Mesodermal cell (in vitro differentiated cells): ENCODE results near the gene SEMA5A.

Experiments
- H3K27ac ChIP-seq: 2 replicates; pipeline ENCODE4 v1.7.0; 2013; ENCODE audit warnings: mild to moderate bottlenecking, low read depth, low read length, moderate library complexity; ENCODE audit not compliant: severe bottlenecking
- H3K36me3 ChIP-seq: 2 replicates; pipeline ENCODE4 v1.7.1; 2013; ENCODE audit warnings: mild to moderate bottlenecking, low read length, moderate library complexity; ENCODE audit not compliant: control insufficient read depth, insufficient read depth
- H3K4me1 ChIP-seq: one replicate; pipeline ENCODE4 v1.7.1; 2013; ENCODE audit warnings: mild to moderate bottlenecking, low read length; ENCODE audit not compliant: insufficient read depth, control insufficient read depth, poor library complexity, severe bottlenecking
- H3K4me3 ChIP-seq: 2 replicates; pipeline ENCODE4 v1.7.0; 2013; ENCODE audit warnings: low read length, control low read depth, mild to moderate bottlenecking; ENCODE audit not compliant: insufficient read depth, poor library complexity, severe bottlenecking; ENCODE audit errors: extremely low read depth
- H3K9me3 ChIP-seq: 2 replicates; pipeline ENCODE4 v1.7.1; 2013; ENCODE audit warnings: mild to moderate bottlenecking, low read length, moderate library complexity; ENCODE audit not compliant: control insufficient read depth
- WGBS, 2 experiments: methylation state at CpG; one replicate each; pipeline ENCODE4 v1.1.5; 2013; ENCODE audit warnings: missing lambda C conversion rate in 2 of 2; ENCODE audit not compliant: insufficient coverage in 2 of 2; 5-methylcytosine and 5-hydroxymethylcytosine counted together

SEMA5A gene

DNA sequence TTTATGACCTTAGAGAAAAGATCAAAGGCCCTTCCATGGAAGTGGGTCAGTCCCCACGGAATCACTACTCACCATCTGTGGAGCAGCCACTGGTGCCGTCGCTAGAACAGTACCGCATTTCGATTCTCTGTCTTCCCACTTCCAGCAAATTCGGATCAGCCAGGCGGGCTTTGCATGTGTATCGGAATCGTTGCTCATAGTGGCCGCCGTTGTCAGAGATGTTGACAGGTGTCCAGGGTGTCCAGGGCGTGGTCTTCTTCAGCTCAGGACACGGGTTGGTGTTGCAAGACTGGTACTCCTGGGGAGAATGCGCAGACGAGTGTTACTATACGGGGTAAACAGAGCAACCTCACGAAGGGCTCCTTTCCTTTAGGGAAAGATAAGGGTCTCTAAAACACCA lies 479.5 kb downstream of the SEMA5A start:
- H3K4me1 ChIP-seq = no peaks in the 10 kb centered on the region
- peaks cover 47% of the 10 kb centered on the region for H3K36me3 ChIP-seq
- H3K9me3 ChIP-seq = no peaks in the 10 kb centered on the region
- H3K4me3 ChIP-seq = no peak overlapping the region
- H3K27ac ChIP-seq = no peak overlapping the region
- WGBS, 2 experiments = 93 to 94% methylated on average over 15 to 16 of the region's 17 CpGs

DNA sequence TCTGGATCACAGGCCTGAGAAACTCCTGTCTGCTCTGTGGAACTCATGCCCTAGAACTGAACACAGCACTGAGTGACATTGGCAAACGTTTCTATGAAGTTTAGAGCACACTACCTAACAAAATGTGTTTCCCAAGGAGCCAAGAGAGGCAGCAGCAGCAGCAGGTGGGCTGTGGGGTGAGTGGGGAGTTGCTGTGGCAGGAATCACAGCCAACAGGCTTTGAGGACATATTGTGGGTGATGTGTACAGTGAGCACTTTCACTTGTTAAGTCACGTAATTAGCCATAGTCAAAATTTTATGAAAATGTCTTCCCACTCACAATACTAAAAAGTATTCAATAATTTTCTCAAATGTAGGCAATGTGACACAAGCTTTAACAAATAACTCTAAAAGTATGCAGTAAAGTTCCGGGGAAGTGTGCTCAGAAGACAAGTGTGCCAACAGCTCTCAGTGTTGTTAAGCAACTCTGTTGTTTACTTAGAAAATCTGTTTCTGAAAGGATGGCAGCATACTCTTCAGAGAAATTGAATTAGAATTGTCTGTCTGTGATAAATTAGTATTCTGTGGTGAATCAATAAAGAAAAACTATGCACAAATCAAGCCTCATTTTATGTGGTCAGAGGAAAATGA lies 482.1 kb downstream of the SEMA5A start:
- WGBS, 2 experiments = 63 to 74% methylated on average over 1 to 2 of the region's 3 CpGs
- Histone ChIP-seq H3K4me3 (no peak overlapping the region), H3K27ac (no peak overlapping the region), H3K4me1 (peaks cover 18% of the 10 kb centered on the region), H3K36me3 (peaks cover 53% of the 10 kb centered on the region), H3K9me3 (no peaks in the 10 kb centered on the region)

DNA sequence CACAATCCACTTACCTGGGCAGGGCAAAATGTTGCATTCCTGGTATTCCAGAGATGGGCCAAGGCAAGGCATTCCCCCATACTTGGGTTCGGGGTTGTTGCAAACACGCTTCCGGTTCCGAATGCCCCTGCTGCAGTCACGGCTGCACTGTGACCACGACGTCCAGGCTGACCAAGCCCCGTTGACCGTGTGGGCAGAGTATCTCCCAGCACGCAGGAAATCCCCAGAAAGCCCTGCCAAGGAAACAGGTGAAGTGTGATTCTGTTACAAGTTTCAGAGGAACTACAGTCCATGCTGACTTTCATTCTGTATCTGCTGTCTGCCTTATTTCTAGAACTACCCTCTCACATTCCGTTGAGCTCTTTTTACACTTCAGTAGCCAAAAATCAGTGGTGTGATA lies 483.0 kb downstream of the SEMA5A start:
- Histone ChIP-seq H3K4me1 (peaks cover 18% of the 10 kb centered on the region), H3K9me3 (no peaks in the 10 kb centered on the region), H3K4me3 (no peak overlapping the region), H3K27ac (no peak overlapping the region), H3K36me3 (peaks cover 53% of the 10 kb centered on the region)
- 89 to 98% methylated on average over 10 to 11 of the region's 11 CpGs for WGBS, 2 experiments

DNA sequence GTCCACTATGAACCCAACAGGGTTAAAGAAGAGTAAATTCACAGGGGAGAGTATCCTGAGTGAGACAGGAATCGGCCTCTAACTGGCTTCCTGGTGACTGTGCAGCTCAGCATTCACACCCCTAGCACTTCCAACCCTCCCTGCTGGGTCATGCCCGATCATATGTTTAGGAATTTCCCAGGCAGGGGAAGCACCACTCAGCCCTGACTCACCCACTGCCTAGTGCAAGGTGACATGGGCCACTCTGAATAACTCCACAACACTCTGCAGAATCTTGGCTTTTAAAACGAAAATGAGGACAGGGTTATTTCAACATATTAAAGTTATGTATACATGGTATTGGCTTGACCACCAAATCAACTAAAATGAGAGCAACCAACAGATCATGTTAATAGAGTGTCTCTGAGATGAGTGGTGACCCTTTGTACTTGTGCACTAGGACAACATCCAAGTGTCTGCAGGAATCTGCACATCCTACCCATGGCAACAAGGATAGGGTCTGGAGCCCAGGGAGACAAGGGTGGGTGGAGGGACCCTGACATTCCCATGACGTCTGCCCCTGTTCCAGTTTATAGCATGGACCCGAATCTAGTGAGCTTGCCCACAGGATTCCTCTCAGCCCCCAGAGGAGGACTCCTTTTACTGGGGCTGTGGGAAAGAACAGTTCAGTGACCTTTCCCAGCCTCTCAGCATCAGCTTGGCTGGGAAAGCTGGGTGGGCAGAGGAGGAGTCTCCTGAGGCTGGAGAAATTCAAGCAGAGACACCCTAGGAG lies 485.8 kb downstream of the SEMA5A start:
- Histone ChIP-seq H3K9me3 (no peaks in the 10 kb centered on the region), H3K36me3 (peaks cover 41% of the 10 kb centered on the region), H3K27ac (peak overlapping the region; percentile 37), H3K4me3 (no peak overlapping the region), H3K4me1 (peaks cover 18% of the 10 kb centered on the region)
- WGBS, 2 experiments = 68 to 79% methylated on average over 2 to 3 of the region's 5 CpGs

DNA sequence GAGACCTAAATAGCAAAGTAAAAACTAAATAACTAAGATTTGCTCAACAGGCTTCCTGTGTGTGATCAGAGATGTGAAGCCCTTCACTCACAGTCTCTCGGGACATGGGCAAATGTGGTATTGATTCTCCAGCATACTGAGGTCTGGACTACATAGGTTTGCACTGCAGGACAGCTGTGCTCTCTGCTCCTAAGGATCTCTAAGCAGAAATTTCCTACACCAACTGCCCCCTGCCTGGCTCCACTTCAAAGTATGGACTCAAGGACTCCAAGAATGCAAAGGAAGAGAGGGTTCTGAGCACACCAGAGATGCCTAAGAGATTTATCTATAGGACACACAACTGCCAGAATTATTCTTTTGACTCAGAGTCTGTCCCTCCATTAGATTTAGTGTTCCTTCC lies 487.2 kb downstream of the SEMA5A start:
- Histone ChIP-seq H3K9me3 (no peaks in the 10 kb centered on the region), H3K27ac (no peak overlapping the region), H3K4me1 (peaks cover 18% of the 10 kb centered on the region), H3K4me3 (no peak overlapping the region), H3K36me3 (peaks cover 35% of the 10 kb centered on the region)
- WGBS, 2 experiments = 86% methylated on average over 1 of the region's 1 CpG; no CpG with 5 or more reads in 1 of the 2 experiments

DNA sequence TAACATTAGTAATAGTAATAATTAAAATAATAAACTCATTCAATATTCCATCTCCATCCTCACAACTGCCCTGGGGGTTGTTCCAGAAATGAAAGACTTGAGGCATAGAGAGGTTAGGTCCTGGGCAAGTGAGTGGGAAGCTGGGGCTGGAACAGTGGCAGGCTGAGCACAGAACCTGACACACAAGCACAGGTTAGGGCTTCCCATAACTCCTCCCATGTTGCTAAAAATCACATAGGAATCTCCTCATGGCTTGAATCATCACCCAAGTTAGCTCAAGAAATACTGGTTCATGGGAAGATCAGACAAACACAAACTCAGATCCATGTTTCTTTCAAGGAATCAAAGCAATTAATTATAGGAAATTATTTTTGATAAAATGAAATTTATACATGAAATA lies 487.7 kb downstream of the SEMA5A start:
- H3K9me3 ChIP-seq = no peaks in the 10 kb centered on the region
- no peak overlapping the region for H3K4me3 ChIP-seq
- peaks cover 35% of the 10 kb centered on the region for H3K36me3 ChIP-seq
- H3K27ac ChIP-seq = no peak overlapping the region
- peaks cover 18% of the 10 kb centered on the region for H3K4me1 ChIP-seq

DNA sequence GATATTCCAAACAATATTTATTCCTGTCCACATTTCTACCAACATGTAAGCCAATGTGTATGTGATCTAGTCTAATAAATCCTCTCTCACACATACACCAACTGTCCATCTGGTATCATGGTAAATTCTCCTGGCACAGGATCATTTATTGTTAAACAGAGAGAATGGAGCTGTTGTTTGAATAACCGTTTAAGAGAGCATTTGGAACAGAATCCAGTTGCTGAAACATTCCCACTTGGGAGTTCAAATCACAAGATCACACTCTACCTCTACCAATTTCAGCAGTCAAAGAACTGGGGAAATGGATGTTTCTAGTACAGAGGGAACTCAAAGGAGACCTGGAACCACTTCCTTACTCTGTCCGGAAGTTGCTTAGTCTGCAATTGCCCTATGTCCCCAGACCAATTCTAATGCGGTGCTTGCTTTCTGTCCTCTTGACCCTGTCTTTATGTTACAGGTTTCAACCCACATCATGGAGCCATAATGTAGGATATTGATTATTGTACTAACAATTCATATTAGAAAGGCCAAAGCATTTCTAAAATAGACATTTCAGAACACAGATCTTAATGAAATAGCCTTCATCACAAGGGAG lies 488.4 kb downstream of the SEMA5A start:
- Histone ChIP-seq H3K9me3 (no peaks in the 10 kb centered on the region), H3K4me1 (peaks cover 18% of the 10 kb centered on the region), H3K36me3 (peaks cover 34% of the 10 kb centered on the region), H3K27ac (no peak overlapping the region), H3K4me3 (no peak overlapping the region)
- WGBS, 2 experiments = 88% methylated on average over 1 of the region's 3 CpGs; no CpG with 5 or more reads in 1 of the 2 experiments

DNA sequence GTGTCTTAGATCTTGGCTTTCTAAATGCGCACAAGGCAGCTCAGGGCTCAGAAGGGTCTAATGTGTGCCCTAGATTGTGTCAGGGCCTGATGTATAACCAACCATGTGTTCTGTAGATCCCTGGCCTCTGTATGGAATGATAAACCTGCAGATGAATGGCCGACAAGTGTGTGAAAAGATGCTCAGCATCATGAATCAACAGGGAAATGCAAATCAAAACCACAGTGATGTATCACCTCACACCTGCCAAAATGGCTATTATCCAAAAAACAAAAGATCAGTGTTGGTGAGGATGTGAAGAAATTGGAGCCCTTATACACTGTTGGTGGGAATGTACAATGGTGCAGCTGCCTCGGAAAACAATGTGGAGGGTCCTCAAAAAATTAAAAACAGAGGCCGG lies 489.8 kb downstream of the SEMA5A start:
- H3K4me1 ChIP-seq = peaks cover 18% of the 10 kb centered on the region
- H3K4me3 ChIP-seq = no peak overlapping the region
- no peaks in the 10 kb centered on the region for H3K9me3 ChIP-seq
- WGBS, 2 experiments = 86 to 88% methylated on average over 3 of the region's 4 CpGs
- no peak overlapping the region for H3K27ac ChIP-seq
- peaks cover 28% of the 10 kb centered on the region for H3K36me3 ChIP-seq

DNA sequence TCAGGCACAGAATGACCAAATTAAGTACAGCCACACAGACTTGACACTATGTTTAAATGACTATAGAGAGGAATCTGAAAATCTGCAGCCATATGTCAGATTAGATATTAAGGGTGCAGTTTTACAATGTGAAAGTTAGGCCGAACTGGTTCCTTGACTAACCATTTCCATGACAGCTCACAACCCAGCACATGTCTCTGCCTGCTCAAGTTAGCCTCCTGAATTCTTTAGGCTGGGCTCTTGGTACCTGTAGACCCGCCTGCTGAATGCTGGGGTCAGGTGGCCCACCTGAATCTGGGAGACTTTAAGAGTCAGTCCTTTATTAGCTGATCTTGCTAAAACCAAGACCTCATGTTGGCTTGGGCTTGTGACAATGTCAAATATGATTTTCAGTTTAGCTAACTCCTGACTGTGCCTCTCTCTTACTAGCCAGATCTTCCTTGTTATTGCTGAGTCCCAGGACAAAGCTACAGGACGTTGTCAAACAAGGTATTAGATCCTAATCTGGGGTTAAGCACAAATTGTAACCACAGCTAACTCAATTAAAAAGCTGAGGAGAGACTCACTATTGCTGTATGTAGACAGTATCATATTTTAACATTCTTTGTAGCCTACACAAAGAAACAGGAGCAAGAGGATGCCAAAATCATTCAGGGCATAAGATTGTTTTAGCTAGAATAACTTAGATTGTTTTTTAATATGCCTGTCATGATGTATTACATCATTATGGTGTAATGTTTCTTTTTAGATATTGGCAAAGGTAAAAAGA lies 490.9 kb downstream of the SEMA5A start:
- Histone ChIP-seq H3K27ac (no peak overlapping the region), H3K4me3 (no peak overlapping the region), H3K9me3 (no peaks in the 10 kb centered on the region), H3K4me1 (peaks cover 9% of the 10 kb centered on the region), H3K36me3 (peaks cover 27% of the 10 kb centered on the region)
- WGBS, 2 experiments = 93 to 100% methylated on average over 2 to 3 of the region's 3 CpGs

DNA sequence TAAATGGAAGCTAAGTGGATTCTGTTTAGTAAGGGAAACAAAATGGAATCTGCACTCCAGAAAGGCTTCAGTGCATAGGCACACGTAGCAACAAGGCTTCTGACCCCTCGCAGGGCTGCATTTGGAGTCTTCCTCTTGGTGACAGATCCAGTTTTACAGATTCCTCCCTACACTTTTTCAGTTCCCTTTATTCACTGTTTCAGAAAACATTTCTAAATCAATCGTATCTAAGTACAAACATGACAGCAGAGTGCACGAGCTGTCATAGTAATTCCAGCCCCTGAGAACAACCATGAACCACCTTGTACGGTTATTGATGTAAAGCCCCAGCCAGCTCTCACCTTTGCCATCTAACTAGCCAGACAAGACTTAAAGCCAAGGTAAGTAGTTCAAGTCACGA lies 491.6 kb downstream of the SEMA5A start:
- Histone ChIP-seq H3K9me3 (no peaks in the 10 kb centered on the region), H3K4me3 (no peak overlapping the region), H3K4me1 (peaks cover 4% of the 10 kb centered on the region), H3K27ac (no peak overlapping the region), H3K36me3 (peaks cover 30% of the 10 kb centered on the region)
- 86 to 93% methylated on average over 4 to 5 of the region's 6 CpGs for WGBS, 2 experiments
